Measurements from ENCODE around the gene MAN2C1. TPM values are rescaled to one million over a fixed set of nuclear protein-coding genes. Genes with fewer than 3 reads are reported as not detected.

Gene MAN2C1
- total RNA-seq, 6 experiments from 2014 or later = 45.4 to 120 (median 79.1) TPM

- no peaks in the 10 kb centered on the region for H3K4me1 ChIP-seq
- H3K36me3 ChIP-seq = peaks cover 0 to 57% (median 18%) of the 10 kb centered on the region in 4 donors
- WGBS (ENCODE audit: insufficient coverage, low coverage, low lambda C conversion rate, missing lambda C conversion rate) = no CpG with 5 or more reads among the region's 7 CpGs
- DNase-seq = no peak
- H3K27me3 ChIP-seq = no peaks in the 10 kb centered on the region
- TF ChIP-seq CTCF (IDR thresholded peaks at IDR 0.05) (no peak), POLR2A (IDR thresholded peaks at IDR 0.05) (no peak)
- no peak overlapping the region for H3K27ac ChIP-seq
- H3K4me3 ChIP-seq = no peak overlapping the region
- no peak for ATAC-seq
- intact Hi-C loops (cut with DNase I) = no loop called here
- H3K9me3 ChIP-seq = no peaks in the 10 kb centered on the region
Measured at GRCh38 chr15:75360856-75361255, 7.6 kb downstream of the MAN2C1 start.

- DNase-seq (no peak), ATAC-seq (no peak)
- H3K4me3 ChIP-seq = no peak overlapping the region
- intact Hi-C loops (cut with DNase I) = no loop called here
- no CpG with 5 or more reads among the region's 1 CpG for WGBS (ENCODE audit: insufficient coverage, low coverage, low lambda C conversion rate, missing lambda C conversion rate)
- no peaks in the 10 kb centered on the region for H3K4me1 ChIP-seq
- peaks cover 0 to 52% (median 15%) of the 10 kb centered on the region in 4 donors for H3K36me3 ChIP-seq
- no peak for TF ChIP-seq POLR2A (IDR thresholded peaks at IDR 0.05)
- H3K27me3 ChIP-seq = no peaks in the 10 kb centered on the region
- H3K27ac ChIP-seq = no peak overlapping the region
- no peaks in the 10 kb centered on the region for H3K9me3 ChIP-seq
Measured at GRCh38 chr15:75360391-75360790, 8.0 kb downstream of the MAN2C1 start.

GRCh38 chr15:75359537-75360250 is 8.7 kb downstream of the MAN2C1 start:
- ATAC-seq = no peak
- no peak overlapping the region for H3K27ac ChIP-seq
- TF ChIP-seq POLR2A (IDR thresholded peaks at IDR 0.05) = no peak
- TF ChIP-seq CTCF (IDR thresholded peaks at IDR 0.05) = no peak
- intact Hi-C loops (cut with DNase I) = no loop called here
- H3K27me3 ChIP-seq = no peaks in the 10 kb centered on the region
- no peaks in the 10 kb centered on the region for H3K4me1 ChIP-seq
- DNase-seq = no peak
- no CpG with 5 or more reads among the region's 15 CpGs for WGBS (ENCODE audit: insufficient coverage, low coverage, low lambda C conversion rate, missing lambda C conversion rate)
- H3K36me3 ChIP-seq = peaks cover 0 to 50% (median 12%) of the 10 kb centered on the region in 4 donors
- no peak overlapping the region for H3K4me3 ChIP-seq
- no peaks in the 10 kb centered on the region for H3K9me3 ChIP-seq

- H3K27me3 ChIP-seq = no peaks in the 10 kb centered on the region
- H3K9me3 ChIP-seq = no peaks in the 10 kb centered on the region
- no peak for DNase-seq
- no peak for ATAC-seq
- 95% methylated on average over 4 of the region's 10 CpGs for WGBS (ENCODE audit: insufficient coverage, low coverage, low lambda C conversion rate, missing lambda C conversion rate)
- H3K36me3 ChIP-seq = peaks cover 0 to 45% (median 10%) of the 10 kb centered on the region in 4 donors
- no peak overlapping the region for H3K4me3 ChIP-seq
- TF ChIP-seq CTCF (IDR thresholded peaks at IDR 0.05) (no peak), POLR2A (IDR thresholded peaks at IDR 0.05) (no peak)
- peaks cover 0 to 6% (median 3%) of the 10 kb centered on the region in 4 donors for H3K4me1 ChIP-seq
- H3K27ac ChIP-seq = no peak overlapping the region
- intact Hi-C loops (cut with DNase I) = no loop called here
Measured at GRCh38 chr15:75358771-75359536, 9.5 kb downstream of the MAN2C1 start.
